IMR-90 (cell line): Measurements from ENCODE around the gene PUDP. TPM values are rescaled to one million over a fixed set of nuclear protein-coding genes. Genes with fewer than 3 reads are reported as not detected.

Experiments used
- ATAC-seq: fragments of 200-7000 bp; cut with Tn5 transposase; 2 replicates; pipeline ENCODE4 v1.9.1; 2020; ENCODE audit warnings: low read depth, mild to moderate bottlenecking, moderate library complexity
- BruUV-seq: library from RNA; stranded (reverse); fragments of 400-500 nt; replicated peaks from 2 replicates; lab custom pipeline; 2021; lab: Mats Ljungman, UMichigan
- CTCF ChIA-PET: fragments of 300-600 bp; formaldehyde crosslinking; extraction: SDS; loops from one replicate; lab custom pipeline; 2021; ENCODE audit warnings: antibody characterized with exemption; lab: Yijun Ruan, JAX
- POLR2A ChIA-PET: fragments of 300-600 bp; sonication (Branson Sonifier 250); formaldehyde crosslinking; loops from one replicate; lab custom pipeline; 2022; ENCODE audit warnings: antibody characterized with exemption; ENCODE audit not compliant: unreplicated experiment; lab: Charles Lee
- DNase-seq: peaks from one replicate; pipeline ENCODE4 v3.0.0; 2013
- H2AFZ ChIP-seq: replicated peaks from 2 replicates; pipeline ENCODE3; 2013; ENCODE audit warnings: low read length, mild to moderate bottlenecking; ENCODE audit not compliant: poor library complexity
- H2AK5ac ChIP-seq: 2 replicates; pipeline ENCODE4 v1.6.1; 2013; ENCODE audit warnings: low read depth, low read length, inconsistent platforms
- H2AK9ac ChIP-seq: replicated peaks from 2 replicates; pipeline ENCODE3; 2013; ENCODE audit warnings: mild to moderate bottlenecking, low read depth, low read length, moderate library complexity; ENCODE audit not compliant: poor library complexity
- H2BK120ac ChIP-seq: 2 replicates; pipeline ENCODE4 v1.6.1; 2013; ENCODE audit warnings: low read depth, low read length, inconsistent platforms
- H2BK15ac ChIP-seq: 3 replicates; pipeline ENCODE4 v1.6.1; 2013; ENCODE audit warnings: low read depth, low read length, inconsistent platforms
- H2BK20ac ChIP-seq: 2 replicates; pipeline ENCODE4 v1.6.1; 2013; ENCODE audit warnings: low read depth, mild to moderate bottlenecking, inconsistent platforms, low read length, moderate library complexity
- H2BK5ac ChIP-seq: 2 replicates; pipeline ENCODE4 v1.6.1; 2013; ENCODE audit warnings: mild to moderate bottlenecking, low read depth, low read length, inconsistent platforms; ENCODE audit not compliant: poor library complexity, severe bottlenecking
- H3K14ac ChIP-seq: replicated peaks from 2 replicates; pipeline ENCODE4 v1.6.1; 2013; ENCODE audit warnings: low read depth, low read length, inconsistent platforms
- H3K18ac ChIP-seq: 2 replicates; pipeline ENCODE4 v1.6.1; 2013; ENCODE audit warnings: low read depth, low read length, control low read depth
- H3K23ac ChIP-seq: 2 replicates; pipeline ENCODE4 v1.6.1; 2013; ENCODE audit warnings: low read depth, low read length, inconsistent platforms
- H3K27ac ChIP-seq: 2 replicates; pipeline ENCODE4 v1.5.1; 2013; ENCODE audit warnings: mild to moderate bottlenecking, control low read depth, low read length; ENCODE audit not compliant: insufficient read depth
- H3K27me3 ChIP-seq: 2 replicates; pipeline ENCODE4 v1.6.1; 2013; ENCODE audit warnings: low read length; ENCODE audit not compliant: control insufficient read depth, insufficient read depth
- H3K36me3 ChIP-seq: 2 replicates; pipeline ENCODE4 v1.6.1; 2013; ENCODE audit warnings: low read length, mixed read lengths; ENCODE audit not compliant: control insufficient read depth, insufficient read depth
- H3K4ac ChIP-seq: 2 replicates; pipeline ENCODE4 v1.6.1; 2013; ENCODE audit warnings: low read depth, low read length, inconsistent platforms
- H3K4me1 ChIP-seq: 2 replicates; pipeline ENCODE4 v1.6.1; 2013; ENCODE audit warnings: low read length, mixed read lengths; ENCODE audit not compliant: control insufficient read depth, insufficient read depth
- H3K4me2 ChIP-seq: 2 replicates; pipeline ENCODE4 v1.6.1; 2013; ENCODE audit warnings: low read depth, mild to moderate bottlenecking, control low read depth, low read length, moderate library complexity
- H3K4me3 ChIP-seq: 2 replicates; pipeline ENCODE4 v1.5.1; 2013; ENCODE audit warnings: low read depth, mild to moderate bottlenecking, control low read depth, low read length, moderate library complexity; ENCODE audit not compliant: insufficient read depth
- H3K56ac ChIP-seq: 2 replicates; pipeline ENCODE4 v1.6.1; 2013; ENCODE audit warnings: low read length, inconsistent platforms; ENCODE audit not compliant: insufficient read depth; ENCODE audit errors: extremely low read depth
- H3K79me1 ChIP-seq, 2 experiments: 2 replicates each; pipeline ENCODE4 v1.6.1; 2013; ENCODE audit warnings: low read length in 2 of 2, inconsistent platforms in 1 of 2, low read depth in 1 of 2
- H3K9ac ChIP-seq: 2 replicates; pipeline ENCODE4 v1.6.1; 2013; ENCODE audit warnings: low read depth, low read length, control low read depth
- H3K9me1 ChIP-seq: 2 replicates; pipeline ENCODE4 v1.6.1; 2013; ENCODE audit warnings: low read length, inconsistent platforms; ENCODE audit not compliant: insufficient read depth
- H3K9me3 ChIP-seq: 2 replicates; pipeline ENCODE4 v1.6.1; 2013; ENCODE audit warnings: low read length; ENCODE audit not compliant: control insufficient read depth, insufficient read depth
- H4K20me1 ChIP-seq: 2 replicates; pipeline ENCODE4 v1.6.1; 2013; ENCODE audit warnings: low read length, inconsistent platforms; ENCODE audit not compliant: insufficient read depth
- H4K5ac ChIP-seq: 2 replicates; pipeline ENCODE4 v1.6.1; 2013; ENCODE audit warnings: mild to moderate bottlenecking, low read depth, low read length, control low read depth
- H4K8ac ChIP-seq, 2 experiments: 2 replicates each; pipeline ENCODE4 v1.6.1; 2013; ENCODE audit warnings: low read depth in 2 of 2, low read length in 2 of 2, control low read depth in 1 of 2, inconsistent platforms in 1 of 2
- H4K91ac ChIP-seq: 2 replicates; pipeline ENCODE4 v1.6.1; 2013; ENCODE audit warnings: low read depth, low read length, inconsistent platforms; ENCODE audit not compliant: insufficient read depth
- BHLHE40 ChIP-seq: fragments of 150-350 bp; IDR thresholded peaks from 2 replicates; pipeline ENCODE4 v1.6.1; 2016; ENCODE audit warnings: mild to moderate bottlenecking, low read depth, low read length
- CEBPB ChIP-seq: IDR thresholded peaks from 2 replicates; pipeline ENCODE4 v1.6.1; 2012; ENCODE audit warnings: low read depth, low read length, improper control_type of control experiment
- CHD1 ChIP-seq: IDR thresholded peaks from 2 replicates; pipeline ENCODE4 v1.6.1; 2012; ENCODE audit warnings: low read depth, low read length, improper control_type of control experiment
- MAFK ChIP-seq: IDR thresholded peaks from 2 replicates; pipeline ENCODE4 v1.6.1; 2012; ENCODE audit warnings: low read depth, low read length, improper control_type of control experiment
- NFE2L2 ChIP-seq: fragments of 150-350 bp; IDR thresholded peaks from 2 replicates; pipeline ENCODE4 v1.6.1; 2016; ENCODE audit warnings: low read depth, mild to moderate bottlenecking, low read length
- POLR2A ChIP-seq: IDR thresholded peaks from 2 replicates; pipeline ENCODE4 v1.6.1; 2012; ENCODE audit warnings: mild to moderate bottlenecking, low read depth, low read length
- RCOR1 ChIP-seq: IDR thresholded peaks from 2 replicates; pipeline ENCODE4 v1.6.1; 2012; ENCODE audit warnings: mild to moderate bottlenecking, low read length, improper control_type of control experiment; ENCODE audit not compliant: insufficient replicate concordance
- RFX5 ChIP-seq: IDR thresholded peaks from 2 replicates; pipeline ENCODE4 v1.8.0; 2012; ENCODE audit warnings: low read depth, mild to moderate bottlenecking, low read length, moderate library complexity
- SMC3 ChIP-seq: fragments of 150-350 bp; IDR thresholded peaks from 2 replicates; pipeline ENCODE4 v1.6.1; 2016; ENCODE audit warnings: low read depth, mild to moderate bottlenecking, antibody characterized with exemption, low read length, moderate library complexity
- WGBS, 2 experiments: methylation state at CpG; one replicate each; pipeline versions ENCODE4 v1.1.5 to v1.1.7; 2013; ENCODE audit warnings: missing lambda C conversion rate in 2 of 2; ENCODE audit not compliant: insufficient read length in 1 of 2; ENCODE audit errors: extremely low coverage in 2 of 2; 5-methylcytosine and 5-hydroxymethylcytosine counted together
- dilution Hi-C: fragments of 300-500 bp; cut with HindIII; formaldehyde crosslinking; loops from one replicate; pipeline ENCODE4 v1.14.3; 2018; ENCODE audit warnings: low sequenced_read_pairs; ENCODE audit not compliant: unreplicated experiment
- in situ Hi-C: fragments of 300-500 bp; cut with MboI; formaldehyde crosslinking; loops from 3 replicates; pipeline ENCODE4 v1.14.3; 2019; ENCODE audit warnings: low sequenced_read_pairs, inconsistent platforms, mixed read lengths
- intact Hi-C: fragments of 100-400 bp; cut with micrococcal nuclease; formaldehyde crosslinking; loops from 2 replicates; pipeline ENCODE4 v1.10.0; 2022
- polyA plus RNA-seq, 3 experiments: library from polyadenylated mRNA; depleted of rRNA; stranded (reverse); fragments of >200 nt; gene quantifications; 2 replicates each; pipeline ENCODE4 v1.2.3, GENCODE V29; 2012; ENCODE audit warnings: low replicate concordance in 1 of 3
- total RNA-seq: library from RNA; depleted of rRNA; stranded (reverse); fragments of >200 nt; gene quantifications from 2 replicates; pipeline ENCODE4 v1.2.3, GENCODE V29; 2012
- TF ChIP-seq, protein P1 (sequence below): fragments of 150-350 bp; IDR thresholded peaks from 2 replicates; pipeline ENCODE4 v1.6.1; 2017; ENCODE audit warnings: mild to moderate bottlenecking, antibody characterized with exemption, low read length, low read depth
- TF ChIP-seq, protein P2 (sequence below): fragments of 150-350 bp; IDR thresholded peaks from 2 replicates; pipeline ENCODE4 v1.6.1; 2016; ENCODE audit warnings: low read depth, mild to moderate bottlenecking, low read length, moderate library complexity, borderline replicate concordance

The PUDP gene
- total and polyA plus RNA-seq, 2 of the 4 experiments (the other 2 are of a cell fraction), result 22.2 to 28.6 TPM

- Histone ChIP-seq H2BK5ac (no peak overlapping the region), H3K4me2 (no peak overlapping the region), H4K8ac (no peak overlapping the region), H3K36me3 (peaks cover 10% of the 10 kb centered on the region), H3K9ac (no peak overlapping the region), H3K9me1 (peaks cover 5% of the 10 kb centered on the region; the same call in 1 of the 2 replicates), H4K5ac (no peak overlapping the region), H3K4me1 (no peaks in the 10 kb centered on the region), H3K27me3 (no peaks in the 10 kb centered on the region), H3K18ac (no peak overlapping the region), H2AK9ac (no peak overlapping the region), H2BK120ac (no peak overlapping the region), H2BK15ac (no peak overlapping the region), H3K9me3 (no peaks in the 10 kb centered on the region), H3K23ac (no peak overlapping the region), H3K4me3 (no peak overlapping the region), H4K20me1 (peaks cover 8% of the 10 kb centered on the region), H2AFZ (no peak overlapping the region), H3K79me1 (peaks cover 4 to 6% of the 10 kb centered on the region in 2 experiments; a peak in 2 of 4 replicates), H2BK20ac (no peak overlapping the region), H3K4ac (no peak overlapping the region), H3K27ac (no peak overlapping the region), H2AK5ac (no peak overlapping the region), H4K91ac (no peak overlapping the region), H3K14ac (no peak overlapping the region), H3K56ac (no peak overlapping the region)
- ATAC-seq (no peak), DNase-seq (no peak)
- BruUV-seq, result no TSS peak
- in situ Hi-C loops (no loop called here), dilution Hi-C loops (no loop called here), intact Hi-C loops (loop anchor here (10.0 kb wide), 1 partner anchor 852 kb away; the partner anchor contains the start of gene PNPLA4)
- ChIA-PET POLR2A (no interaction called here), CTCF (no interaction called here)
- TF ChIP-seq CEBPB (no peak), POLR2A (no peak), CHD1 (no peak), NFE2L2 (no peak), BHLHE40 (no peak), MAFK (no peak), RCOR1 (no peak), SMC3 (no peak), RFX5 (no peak)
- TF ChIP-seq, protein P1, sequence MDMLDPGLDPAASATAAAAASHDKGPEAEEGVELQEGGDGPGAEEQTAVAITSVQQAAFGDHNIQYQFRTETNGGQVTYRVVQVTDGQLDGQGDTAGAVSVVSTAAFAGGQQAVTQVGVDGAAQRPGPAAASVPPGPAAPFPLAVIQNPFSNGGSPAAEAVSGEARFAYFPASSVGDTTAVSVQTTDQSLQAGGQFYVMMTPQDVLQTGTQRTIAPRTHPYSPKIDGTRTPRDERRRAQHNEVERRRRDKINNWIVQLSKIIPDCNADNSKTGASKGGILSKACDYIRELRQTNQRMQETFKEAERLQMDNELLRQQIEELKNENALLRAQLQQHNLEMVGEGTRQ, result no peak
- TF ChIP-seq, protein P2, sequence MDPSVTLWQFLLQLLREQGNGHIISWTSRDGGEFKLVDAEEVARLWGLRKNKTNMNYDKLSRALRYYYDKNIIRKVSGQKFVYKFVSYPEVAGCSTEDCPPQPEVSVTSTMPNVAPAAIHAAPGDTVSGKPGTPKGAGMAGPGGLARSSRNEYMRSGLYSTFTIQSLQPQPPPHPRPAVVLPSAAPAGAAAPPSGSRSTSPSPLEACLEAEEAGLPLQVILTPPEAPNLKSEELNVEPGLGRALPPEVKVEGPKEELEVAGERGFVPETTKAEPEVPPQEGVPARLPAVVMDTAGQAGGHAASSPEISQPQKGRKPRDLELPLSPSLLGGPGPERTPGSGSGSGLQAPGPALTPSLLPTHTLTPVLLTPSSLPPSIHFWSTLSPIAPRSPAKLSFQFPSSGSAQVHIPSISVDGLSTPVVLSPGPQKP, result no peak
- WGBS, 2 experiments, result no CpG with 5 or more reads among the region's 7 CpGs
Observed at GRCh38 chrX:7072856-7073255, 75.1 kb downstream of the PUDP start.
